ENCODE results near the gene FADS1.
A peak's percentile ranks its signal among the peaks of the same experiment; 100 is the strongest.

FADS1 gene

DNA sequence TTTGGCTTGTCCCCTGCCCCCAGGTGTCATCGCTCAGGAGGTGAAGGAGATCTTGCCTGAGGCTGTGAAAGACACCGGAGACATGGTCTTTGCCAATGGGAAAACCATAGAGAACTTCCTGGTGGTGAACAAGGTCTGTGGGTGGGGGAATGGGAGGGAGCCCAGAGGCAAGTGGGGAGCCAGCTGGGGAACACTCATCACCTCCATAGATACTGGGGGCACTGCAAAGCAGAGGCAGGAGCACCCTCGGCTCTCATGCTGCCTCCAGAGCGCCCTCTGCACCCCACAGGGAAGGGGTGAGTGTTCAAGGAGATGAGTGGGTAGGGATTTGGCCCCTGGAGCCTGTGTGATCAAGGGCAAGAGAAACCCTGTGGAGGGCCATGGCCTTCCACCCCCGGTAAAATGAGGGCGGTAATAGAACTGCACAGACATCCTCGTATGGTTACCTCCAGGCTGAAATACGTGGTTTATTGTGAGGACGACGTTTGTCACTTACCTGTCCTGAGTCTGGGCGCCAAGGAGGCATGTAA is 38.4 kb downstream of the FADS1 start:
- no peak for DNase-seq (ENCODE audit: low read depth in 2 of 2)

- peak in 1 of 2 donors; percentile 56 for DNase-seq (ENCODE audit: low read depth in 2 of 2)
Measured at GRCh38 chr11:61777234-61778090, 39.3 kb downstream of the FADS1 start.

- DNase-seq (ENCODE audit: low read depth in 2 of 2) = peak in 1 of 2 donors; percentile 45
Measured at GRCh38 chr11:61776561-61777075, 40.2 kb downstream of the FADS1 start.

GRCh38 chr11:61775606-61776554 is 40.9 kb downstream of the FADS1 start:
- DNase-seq (ENCODE audit: low read depth in 2 of 2) = no peak

GRCh38 chr11:61775106-61775505 is 41.7 kb downstream of the FADS1 start:
- no peak for DNase-seq (ENCODE audit: low read depth in 2 of 2)

DNA sequence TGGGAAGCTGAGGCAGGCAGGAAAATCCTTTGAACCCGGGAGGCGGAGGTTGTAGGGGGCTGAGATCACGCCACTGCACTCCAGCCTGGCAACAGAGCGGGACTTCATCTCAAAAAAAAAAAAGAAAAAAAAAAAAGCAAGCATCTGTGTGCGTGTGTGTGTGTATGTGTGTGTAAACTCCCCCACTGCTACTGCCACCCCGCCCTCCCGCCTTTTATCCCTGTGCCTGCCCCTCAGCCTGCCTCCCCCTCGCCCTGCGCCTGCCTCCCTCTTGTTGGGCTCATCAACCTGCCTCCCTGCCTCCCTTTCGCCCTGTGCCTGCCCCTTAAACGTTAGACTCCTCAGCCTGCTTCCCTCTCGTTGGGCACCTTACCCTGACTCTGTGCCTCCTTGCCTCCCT is 42.4 kb downstream of the FADS1 start:
- no peak for DNase-seq (ENCODE audit: low read depth in 2 of 2)

- no peak for DNase-seq (ENCODE audit: low read depth in 2 of 2)
Measured at GRCh38 chr11:61773809-61774208, 43.0 kb downstream of the FADS1 start.

GRCh38 chr11:61773356-61773755 is 43.4 kb downstream of the FADS1 start:
- no peak for DNase-seq (ENCODE audit: low read depth in 2 of 2)

- DNase-seq (ENCODE audit: low read depth in 2 of 2) = no peak
Measured at GRCh38 chr11:61771985-61772455, 44.8 kb downstream of the FADS1 start.

DNA sequence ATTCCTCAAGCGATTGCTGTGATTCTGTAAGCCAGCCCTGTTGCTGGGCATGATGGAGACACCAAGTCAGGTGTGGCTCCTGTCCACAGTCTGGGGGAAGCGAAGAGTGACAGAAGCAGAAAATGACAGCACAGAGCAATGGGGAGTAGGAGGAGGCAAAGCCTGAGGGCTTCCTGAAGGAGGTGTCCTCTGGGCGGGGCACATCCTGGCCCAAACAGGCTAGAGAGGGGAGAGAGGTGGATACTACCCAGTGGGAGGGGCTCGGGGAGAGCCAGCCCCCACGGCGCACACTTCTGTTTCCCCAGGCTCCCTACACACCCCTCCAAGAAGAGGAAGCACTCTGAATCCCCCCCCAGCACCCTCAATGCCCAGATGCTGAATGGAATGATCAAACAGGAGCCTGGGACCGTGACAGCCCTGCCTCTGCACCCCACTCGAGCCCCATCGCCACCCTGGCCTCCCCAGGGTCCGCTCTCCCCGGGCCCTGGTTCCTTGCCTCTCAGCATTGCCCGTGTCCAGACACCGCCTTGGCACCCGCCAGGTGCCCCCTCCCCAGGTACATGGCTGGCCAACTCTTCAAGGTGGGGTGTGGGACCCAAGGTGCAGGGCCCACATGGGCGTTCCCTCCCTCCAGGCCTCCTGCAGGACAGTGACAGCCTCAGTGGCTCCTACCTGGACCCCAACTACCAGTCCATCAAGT is 45.5 kb downstream of the FADS1 start:
- no peak for DNase-seq (ENCODE audit: low read depth in 2 of 2)

- no peak for DNase-seq (ENCODE audit: low read depth in 2 of 2)
Measured at GRCh38 chr11:61769946-61770683, 46.7 kb downstream of the FADS1 start.

- DNase-seq (ENCODE audit: low read depth in 2 of 2) = no peak
Measured at GRCh38 chr11:61769169-61769920, 47.5 kb downstream of the FADS1 start.

- no peak for DNase-seq (ENCODE audit: low read depth in 2 of 2)
Measured at GRCh38 chr11:61768376-61769076, 48.3 kb downstream of the FADS1 start.

DNA sequence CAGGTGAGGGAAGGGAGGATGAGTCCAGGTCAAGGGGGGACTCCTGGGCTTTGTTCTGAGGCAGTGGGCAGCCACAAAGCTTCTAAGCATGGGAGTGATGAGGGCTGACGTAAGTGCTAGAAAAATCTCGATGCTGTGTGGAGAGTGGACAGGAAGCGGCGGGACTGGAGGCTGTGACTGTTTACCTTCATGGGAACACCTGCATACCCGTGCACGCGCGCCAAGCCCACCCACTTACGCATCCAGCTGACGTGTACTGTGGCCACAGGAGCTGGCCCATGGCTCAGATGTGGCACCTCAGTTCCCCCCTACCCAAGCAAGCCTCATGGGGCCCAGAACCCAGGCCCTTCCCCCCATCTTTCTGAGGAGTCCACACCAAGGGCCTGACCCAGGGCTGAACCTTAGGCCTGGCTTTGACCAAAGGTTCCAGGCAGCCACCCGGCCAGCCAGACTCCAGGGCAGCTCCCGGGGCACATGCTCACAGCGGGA is 50.4 kb downstream of the FADS1 start:
- DNase-seq (ENCODE audit: low read depth in 2 of 2) = no peak

GRCh38 chr11:61765550-61766253 is 51.1 kb downstream of the FADS1 start:
- no peak for DNase-seq (ENCODE audit: low read depth in 2 of 2)

- DNase-seq (ENCODE audit: low read depth in 2 of 2) = no peak
Measured at GRCh38 chr11:61764606-61765260, 52.1 kb downstream of the FADS1 start.

DNA sequence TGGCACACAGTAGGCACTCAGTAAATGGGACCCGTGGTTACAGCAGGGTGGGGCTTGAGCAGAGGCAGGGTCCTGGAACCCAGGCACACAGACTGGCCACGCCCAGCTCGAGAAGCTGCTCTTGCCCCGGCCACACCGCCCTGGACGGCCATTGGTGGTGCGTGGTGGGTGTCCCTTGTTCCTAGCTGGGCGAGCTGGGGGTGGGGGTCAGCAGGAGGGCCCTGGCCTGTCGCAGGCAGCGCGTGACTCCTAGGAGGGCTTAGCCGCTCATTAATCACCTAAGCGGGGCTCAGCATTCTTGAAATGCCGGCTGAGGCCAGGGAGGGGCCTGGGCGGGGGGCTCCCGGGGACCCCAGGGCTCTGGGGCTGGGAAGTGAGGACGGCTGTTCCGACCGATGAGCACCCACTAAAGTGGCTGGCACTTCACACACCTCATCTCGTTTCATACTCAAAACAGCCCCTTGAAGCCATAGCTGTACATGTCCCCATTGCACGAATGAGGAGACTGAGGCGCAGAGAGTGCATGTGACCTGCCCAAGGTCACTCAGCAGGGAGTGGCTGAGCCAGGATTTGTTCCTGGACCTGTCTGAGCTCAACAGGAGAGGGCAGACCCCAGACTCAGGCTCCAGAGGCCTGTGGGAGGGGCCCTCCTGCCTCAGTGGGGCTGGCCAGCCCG is 52.7 kb downstream of the FADS1 start:
- no peak for DNase-seq (ENCODE audit: low read depth in 2 of 2)

Measured in stimulated activated CD4-positive, alpha-beta T cell treated with anti-CD3 and anti-CD28 coated beads, Interleukin-1b, Interleukin-23, amount 100 ng/mL, for 1 hour (primary cell).